Smooth muscle cell (in vitro differentiated cells): ENCODE measurements around the gene FAM3B. TPM values are rescaled to one million over a fixed set of nuclear protein-coding genes. Genes with fewer than 3 reads are reported as not detected.

ENCODE experiments used
- DNase-seq: peaks from one replicate; lab custom pipeline; 2025; ENCODE audit not compliant: unreplicated experiment; lab: John Stamatoyannopoulos, UW
- H2AFZ ChIP-seq: fragments of 200-600 bp; sonication (generic); 2 replicates; pipeline ENCODE4 v1.6.0; 2016; ENCODE audit warnings: antibody characterized with exemption, low read depth, mild to moderate bottlenecking
- H3F3A ChIP-seq: fragments of 200-600 bp; sonication (generic); 2 replicates; pipeline ENCODE4 v1.6.0; 2017; ENCODE audit warnings: antibody characterized with exemption, low read depth
- H3K27ac ChIP-seq: fragments of 200-600 bp; sonication (generic); 2 replicates; pipeline ENCODE4 v1.5.1; 2016; ENCODE audit warnings: low read depth, mild to moderate bottlenecking
- H3K27me3 ChIP-seq: fragments of 200-600 bp; sonication (generic); 2 replicates; pipeline ENCODE4 v1.6.1; 2016; ENCODE audit warnings: low read depth, mild to moderate bottlenecking
- H3K36me3 ChIP-seq: fragments of 200-600 bp; sonication (generic); 2 replicates; pipeline ENCODE4 v1.5.1; 2016; ENCODE audit warnings: low read depth
- H3K4me1 ChIP-seq: fragments of 200-600 bp; sonication (generic); 2 replicates; pipeline ENCODE4 v1.5.1; 2016; ENCODE audit warnings: low read depth
- H3K4me2 ChIP-seq: fragments of 200-600 bp; sonication (generic); 2 replicates; pipeline ENCODE4 v1.6.0; 2016; ENCODE audit warnings: mild to moderate bottlenecking
- H3K4me3 ChIP-seq: fragments of 200-600 bp; sonication (generic); 2 replicates; pipeline ENCODE4 v1.5.1; 2016; ENCODE audit warnings: mild to moderate bottlenecking
- H3K79me2 ChIP-seq: fragments of 200-600 bp; sonication (generic); 2 replicates; pipeline ENCODE4 v1.6.0; 2016; ENCODE audit warnings: low read depth, mild to moderate bottlenecking
- H3K9ac ChIP-seq: fragments of 200-600 bp; sonication (generic); 2 replicates; pipeline ENCODE4 v1.6.0; 2016; ENCODE audit warnings: low read depth
- H3K9me3 ChIP-seq: fragments of 200-600 bp; sonication (generic); replicated peaks from 2 replicates; pipeline ENCODE4 v1.5.1; 2016; ENCODE audit warnings: low read depth
- H4K20me1 ChIP-seq: fragments of 200-600 bp; sonication (generic); 2 replicates; pipeline ENCODE4 v1.6.0; 2016; ENCODE audit warnings: low read depth
- CTCF ChIP-seq: fragments of 200-600 bp; sonication (generic); IDR thresholded peaks from 2 replicates; pipeline ENCODE4 v1.5.1; 2017; ENCODE audit warnings: borderline replicate concordance, mild to moderate bottlenecking, antibody characterized with exemption; ENCODE audit not compliant: insufficient read depth, poor library complexity, severe bottlenecking
- WGBS: methylation state at CpG from one replicate; pipeline ENCODE4 v1.1.7; 2016; ENCODE audit warnings: low lambda C conversion rate; 5-methylcytosine and 5-hydroxymethylcytosine counted together
- polyA plus RNA-seq: library from polyadenylated mRNA; unstranded; fragments of >200 nt; fragmentation: Nextera tagmentation; extraction: Ambion mirVana; gene quantifications from 2 replicates; pipeline ENCODE4 v1.2.1, GENCODE V29; 2016
- total RNA-seq: library from RNA; depleted of rRNA; stranded (reverse); fragments of >200 nt; gene quantifications from 2 replicates; pipeline ENCODE4 v1.2.3, GENCODE V29; 2014

The FAM3B gene
- total and polyA plus RNA-seq, 2 experiments from 2014 or later: 0.18 TPM; not detected in 1

GRCh38 chr21:41321908-41322495 is 5.4 kb downstream of the FAM3B start:
- Histone ChIP-seq H3K4me3 (no peak overlapping the region), H3K36me3 (no peaks in the 10 kb centered on the region), H3K79me2 (no peaks in the 10 kb centered on the region), H2AFZ (no peak overlapping the region), H4K20me1 (no peaks in the 10 kb centered on the region), H3K4me1 (no peaks in the 10 kb centered on the region), H3K9ac (no peak overlapping the region), H3K9me3 (no peaks in the 10 kb centered on the region), H3K27me3 (peaks cover 17% of the 10 kb centered on the region), H3F3A (no peaks in the 10 kb centered on the region), H3K4me2 (no peak overlapping the region), H3K27ac (no peak overlapping the region)
- 74% methylated on average over 7 of the region's 7 CpGs for WGBS
- DNase-seq: no peak
- TF ChIP-seq CTCF: no peak

GRCh38 chr21:41322496-41323382 is 6.1 kb downstream of the FAM3B start:
- DNase-seq: no peak
- no peaks in the 10 kb centered on the region for H4K20me1 ChIP-seq
- 90% methylated on average over 23 of the region's 23 CpGs for WGBS
- H3K4me3 ChIP-seq: no peak overlapping the region
- no peaks in the 10 kb centered on the region for H3K79me2 ChIP-seq
- no peak overlapping the region for H3K27ac ChIP-seq
- H3K4me2 ChIP-seq: no peak overlapping the region
- no peak for TF ChIP-seq CTCF
- no peaks in the 10 kb centered on the region for H3K4me1 ChIP-seq
- H3K9ac ChIP-seq: no peak overlapping the region
- no peaks in the 10 kb centered on the region for H3F3A ChIP-seq
- H2AFZ ChIP-seq: no peak overlapping the region
- H3K36me3 ChIP-seq: no peaks in the 10 kb centered on the region
- H3K27me3 ChIP-seq: peaks cover 10% of the 10 kb centered on the region
- H3K9me3 ChIP-seq: no peaks in the 10 kb centered on the region

GRCh38 chr21:41325138-41325912 is 8.7 kb downstream of the FAM3B start:
- Histone ChIP-seq H3K4me3 (no peak overlapping the region), H3K36me3 (no peaks in the 10 kb centered on the region), H3K4me1 (no peaks in the 10 kb centered on the region), H2AFZ (no peak overlapping the region), H3K27ac (no peak overlapping the region), H3F3A (no peaks in the 10 kb centered on the region), H3K27me3 (no peaks in the 10 kb centered on the region), H4K20me1 (no peaks in the 10 kb centered on the region), H3K9me3 (no peaks in the 10 kb centered on the region), H3K79me2 (no peaks in the 10 kb centered on the region), H3K4me2 (no peak overlapping the region), H3K9ac (no peak overlapping the region)
- 93% methylated on average over 7 of the region's 7 CpGs for WGBS
- TF ChIP-seq CTCF: no peak
- DNase-seq: no peak
